ENCODE data around the gene IL2RA. TPM values are rescaled to one million over a fixed set of nuclear protein-coding genes. Genes with fewer than 3 reads are reported as not detected.
"Not testable (repeated sequence)": the region's sequence is repeated elsewhere in the genome, so short reads cannot be mapped to it uniquely, and the experiment has no call there.

The IL2RA gene
- total RNA-seq, 2 experiments from 2014 or later, result 184 to 201 TPM

DNA sequence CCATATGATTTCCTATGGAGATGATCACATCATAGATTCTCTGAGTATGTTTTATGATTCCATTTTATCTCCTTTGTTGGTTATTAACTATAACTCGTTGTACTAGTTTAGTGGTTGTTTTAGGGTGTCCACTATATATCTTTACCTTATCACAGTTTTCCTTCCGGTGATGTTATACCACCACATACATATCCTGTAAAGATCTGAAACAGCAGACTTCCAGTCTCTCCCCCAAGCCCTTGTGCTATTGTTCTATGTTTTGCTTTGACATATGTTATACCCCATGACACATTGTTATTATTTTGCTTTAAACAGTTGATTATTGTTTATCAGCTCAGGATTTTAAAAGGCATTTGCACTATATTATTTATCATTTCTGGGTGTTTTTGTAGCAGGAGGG lies 92.1 kb downstream of the IL2RA start:
- Mint-ChIP-seq H3K4me1 (peaks cover 31% of the 10 kb centered on the region), H3K36me3 (peaks cover 21% of the 10 kb centered on the region), H3K9me3 (no peaks in the 10 kb centered on the region), H3K27me3 (no peaks in the 10 kb centered on the region), H3K27ac (no peak overlapping the region), H3K4me3 (no peak overlapping the region)
- no peak for DNase-seq
- ATAC-seq (ENCODE audit: low read depth), result no peak
- POLR2A ChIA-PET, result no interaction called here

DNA sequence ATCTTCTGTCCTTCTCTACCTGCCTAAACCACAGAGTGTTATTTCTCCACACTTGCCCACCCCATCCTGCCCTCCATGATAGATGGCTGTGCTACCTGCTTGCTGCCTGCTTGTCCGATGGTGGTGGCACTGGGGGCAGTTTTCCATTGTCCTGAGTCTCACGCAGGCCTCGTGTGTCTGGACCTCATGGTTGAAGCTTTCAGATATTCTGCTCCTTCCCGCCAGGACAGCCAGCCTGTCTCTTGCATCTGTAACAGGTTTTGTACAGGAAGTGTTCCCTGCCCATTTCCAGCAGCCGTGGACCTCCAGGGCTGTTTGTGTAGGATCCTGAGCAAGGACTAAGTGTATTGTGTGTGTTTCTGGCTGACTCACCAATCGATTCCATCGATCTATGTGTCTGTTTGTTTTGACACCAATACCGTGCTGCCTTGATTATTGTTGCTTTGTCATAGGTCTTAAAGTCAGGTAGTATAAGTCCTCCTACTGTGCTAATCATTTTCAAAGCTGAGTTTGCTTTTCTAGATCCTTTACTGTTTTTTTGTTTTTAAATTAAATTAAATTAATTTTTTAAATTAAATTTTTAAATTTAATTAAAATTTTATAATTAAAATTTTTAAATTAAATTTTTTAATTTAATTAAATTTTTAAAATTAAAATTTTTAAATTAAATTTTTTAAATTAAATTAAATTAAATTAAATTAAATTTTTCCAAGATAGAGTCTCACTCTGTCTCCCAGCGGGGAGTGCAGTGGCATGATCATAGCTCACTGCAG lies 93.3 kb downstream of the IL2RA start:
- ATAC-seq (ENCODE audit: low read depth), result no peak
- no peak for DNase-seq
- POLR2A ChIA-PET, result no interaction called here
- Mint-ChIP-seq H3K4me3 (no peak overlapping the region), H3K36me3 (peaks cover 19% of the 10 kb centered on the region), H3K4me1 (peaks cover 25% of the 10 kb centered on the region), H3K9me3 (no peaks in the 10 kb centered on the region), H3K27me3 (no peaks in the 10 kb centered on the region), H3K27ac (no peak overlapping the region)

DNA sequence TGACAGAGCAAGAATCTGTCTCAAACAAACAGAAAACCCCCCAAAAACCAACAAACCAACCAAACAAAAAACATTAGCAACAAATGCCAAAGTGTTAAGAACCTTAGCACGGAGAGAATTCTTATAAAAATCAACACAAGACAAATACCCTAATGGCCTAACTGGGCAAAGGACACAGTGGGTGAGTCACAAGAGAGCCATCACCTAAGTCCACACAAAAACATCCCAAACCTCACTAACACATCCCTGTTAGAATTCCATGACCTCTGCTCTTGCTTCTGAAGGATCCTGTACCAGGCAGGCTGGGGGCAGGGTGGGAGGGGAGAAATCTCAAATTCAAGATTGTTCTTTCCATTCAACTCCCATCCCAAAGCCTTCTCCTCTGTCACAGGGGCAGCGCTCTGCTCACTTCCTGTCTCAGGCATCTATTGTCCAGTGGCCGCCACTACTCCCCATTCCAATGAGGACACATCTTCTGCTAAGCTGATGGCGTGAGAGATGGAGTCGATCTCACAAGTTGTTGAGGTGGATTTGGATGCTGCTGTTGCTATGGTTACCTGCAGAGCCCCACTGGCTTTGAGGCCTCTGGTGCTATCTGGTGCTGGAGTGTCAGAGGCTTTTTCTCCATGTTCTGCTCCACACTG lies 94.0 kb downstream of the IL2RA start:
- Mint-ChIP-seq H3K4me1 (peaks cover 23% of the 10 kb centered on the region), H3K9me3 (no peaks in the 10 kb centered on the region), H3K4me3 (no peak overlapping the region), H3K27ac (no peak overlapping the region), H3K36me3 (peaks cover 22% of the 10 kb centered on the region), H3K27me3 (no peaks in the 10 kb centered on the region)
- POLR2A ChIA-PET, result no interaction called here
- DNase-seq, result no peak
- no peak for ATAC-seq (ENCODE audit: low read depth)

GRCh38 chr10:5965266-5965665 lies 96.9 kb downstream of the IL2RA start:
- Mint-ChIP-seq H3K4me3 (no peak overlapping the region), H3K27ac (no peak overlapping the region), H3K36me3 (peaks cover 27% of the 10 kb centered on the region), H3K27me3 (no peaks in the 10 kb centered on the region), H3K4me1 (peaks cover 8% of the 10 kb centered on the region), H3K9me3 (no peaks in the 10 kb centered on the region)
- DNase-seq, result no peak
- POLR2A ChIA-PET, result no interaction called here
- no peak for ATAC-seq (ENCODE audit: low read depth)

DNA sequence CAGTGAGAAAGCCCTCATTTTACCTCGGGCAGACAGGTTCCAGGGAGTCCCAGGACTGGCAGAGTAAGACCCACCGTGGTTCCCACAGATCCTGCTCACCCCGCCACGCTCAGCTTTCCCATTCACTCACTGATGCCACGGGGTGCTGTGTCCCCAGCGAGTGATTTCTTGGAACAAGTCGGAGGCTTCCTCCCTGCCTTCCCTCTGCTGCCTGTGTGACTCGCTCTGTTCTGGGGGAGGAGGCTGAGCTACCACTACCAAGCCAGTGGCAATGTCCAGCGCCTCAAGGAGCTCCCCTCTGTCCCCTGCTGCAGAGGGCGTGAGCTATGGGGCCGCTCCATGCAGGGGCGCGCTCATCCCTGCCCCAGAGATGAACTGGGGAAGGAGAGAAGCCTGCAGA lies 97.4 kb downstream of the IL2RA start:
- Mint-ChIP-seq H3K27me3 (no peaks in the 10 kb centered on the region), H3K36me3 (peaks cover 25% of the 10 kb centered on the region), H3K27ac (no peak overlapping the region), H3K9me3 (no peaks in the 10 kb centered on the region), H3K4me3 (no peak overlapping the region), H3K4me1 (peaks cover 5% of the 10 kb centered on the region)
- POLR2A ChIA-PET, result no interaction called here
- DNase-seq (no peak), ATAC-seq (ENCODE audit: low read depth) (no peak)

DNA sequence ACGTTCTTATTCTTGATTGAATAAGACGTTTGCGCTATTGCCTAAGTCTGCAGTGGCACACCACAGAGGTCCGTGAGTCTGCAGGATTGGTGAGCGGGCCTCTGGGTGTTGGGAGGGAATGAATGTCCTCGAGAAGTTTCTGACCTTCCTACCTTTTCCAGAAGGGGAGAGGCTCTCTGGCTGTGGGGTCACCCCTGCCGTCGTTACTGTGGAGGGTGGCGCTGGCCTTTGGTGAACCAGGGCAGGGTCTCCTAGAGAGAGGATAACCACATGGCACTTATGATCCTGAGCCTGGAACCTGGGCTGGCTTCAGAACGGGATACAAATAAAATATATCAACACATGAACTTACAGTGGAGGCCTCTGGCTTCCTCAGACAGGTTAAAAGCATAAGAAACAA lies 98.6 kb downstream of the IL2RA start:
- Mint-ChIP-seq H3K4me3 (no peak overlapping the region), H3K27me3 (no peaks in the 10 kb centered on the region), H3K36me3 (peaks cover 25% of the 10 kb centered on the region), H3K27ac (no peak overlapping the region), H3K4me1 (peaks cover 3% of the 10 kb centered on the region), H3K9me3 (no peaks in the 10 kb centered on the region)
- POLR2A ChIA-PET, result no interaction called here
- no peak for DNase-seq
- ATAC-seq (ENCODE audit: low read depth), result no peak

- Mint-ChIP-seq H3K27ac (no peak overlapping the region), H3K9me3 (no peaks in the 10 kb centered on the region), H3K4me3 (no peak overlapping the region), H3K27me3 (no peaks in the 10 kb centered on the region), H3K36me3 (peaks cover 22% of the 10 kb centered on the region), H3K4me1 (peaks cover 1% of the 10 kb centered on the region)
- no peak for ATAC-seq (ENCODE audit: low read depth)
- no peak for DNase-seq
- POLR2A ChIA-PET, result no interaction called here
These were observed 99.1 kb downstream of the IL2RA start for GRCh38 chr10:5963071-5963470.

- ATAC-seq (ENCODE audit: low read depth); H3K9me3 Mint-ChIP-seq; DNase-seq; H3K4me3 Mint-ChIP-seq; H3K27ac Mint-ChIP-seq; H3K4me1 Mint-ChIP-seq; POLR2A ChIA-PET; H3K27me3 Mint-ChIP-seq: not testable (repeated sequence)
- H3K36me3 Mint-ChIP-seq, result peaks cover 22% of the 10 kb centered on the region
These were observed 99.7 kb downstream of the IL2RA start for GRCh38 chr10:5962358-5962940.

DNA sequence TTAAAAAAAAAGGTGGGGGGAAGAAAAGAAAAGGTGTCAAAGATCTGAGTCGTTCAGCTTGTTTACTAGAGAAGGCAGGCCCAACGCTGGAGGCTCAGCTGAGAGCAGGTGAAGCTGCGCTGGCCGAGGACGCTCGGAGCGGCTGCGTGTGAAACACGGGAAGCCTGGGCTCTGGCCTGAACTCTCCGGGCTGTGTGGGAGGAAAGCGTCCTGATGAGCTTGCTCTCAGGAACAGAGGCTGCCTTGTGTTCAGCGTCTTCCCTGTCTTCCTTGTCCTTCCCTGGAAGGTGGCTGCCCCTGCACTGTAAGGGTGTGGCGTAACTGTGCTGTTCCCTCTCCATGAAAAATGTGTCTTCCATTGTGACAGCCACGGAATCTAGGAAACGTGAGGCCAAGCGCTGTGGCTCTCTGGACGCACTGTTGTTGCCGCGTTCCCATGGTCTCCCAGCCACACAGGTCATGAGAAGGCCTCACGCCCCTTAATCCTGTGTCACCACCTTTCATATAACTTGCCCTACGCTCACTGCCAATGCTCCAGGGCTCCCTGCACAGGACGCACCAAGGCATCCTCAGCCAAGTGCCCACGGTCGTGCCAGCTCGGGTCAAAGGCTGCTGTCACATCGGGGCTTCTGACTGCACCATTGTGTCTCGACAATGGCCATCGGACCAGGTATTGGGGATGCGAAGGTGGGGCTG lies 100.6 kb downstream of the IL2RA start:
- H3K4me1 Mint-ChIP-seq, result peaks cover 1% of the 10 kb centered on the region
- no peak overlapping the region for H3K27ac Mint-ChIP-seq
- ATAC-seq (ENCODE audit: low read depth) (no peak), DNase-seq (no peak)
- H3K27me3 Mint-ChIP-seq, result no peaks in the 10 kb centered on the region
- no peaks in the 10 kb centered on the region for H3K9me3 Mint-ChIP-seq
- POLR2A ChIA-PET, result no interaction called here
- H3K4me3 Mint-ChIP-seq, result no peak overlapping the region
- H3K36me3 Mint-ChIP-seq, result peaks cover 21% of the 10 kb centered on the region

- H3K9me3 Mint-ChIP-seq; DNase-seq; H3K27me3 Mint-ChIP-seq; H3K4me3 Mint-ChIP-seq; H3K27ac Mint-ChIP-seq; POLR2A ChIA-PET; ATAC-seq (ENCODE audit: low read depth); H3K4me1 Mint-ChIP-seq: not testable (repeated sequence)
- peaks cover 21% of the 10 kb centered on the region for H3K36me3 Mint-ChIP-seq
These were observed 101.2 kb downstream of the IL2RA start for GRCh38 chr10:5960973-5961275.

Other genes starting within 250 kb of the IL2RA start
- gene GDI2, start 248.9 kb downstream of the IL2RA start, total RNA-seq, result 100 to 1,000 TPM; 187 to 194 TPM
- gene ANKRD16, start 172.5 kb downstream of the IL2RA start, total RNA-seq, result 1 to 10 TPM; 6.2 to 6.3 TPM
- 10 to 100 TPM; 71.6 to 72.9 TPM for gene FBH1, start 172.1 kb downstream of the IL2RA start, total RNA-seq
- gene IL15RA, start 84.8 kb downstream of the IL2RA start, total RNA-seq, result 10 to 100 TPM; 20.3 to 21.3 TPM
- 100 to 1,000 TPM; 185 to 200 TPM for gene RBM17, start 26.7 kb upstream of the IL2RA start, total RNA-seq
- gene PFKFB3, start 140.6 kb upstream of the IL2RA start, total RNA-seq, result 10 to 100 TPM; 75.1 to 77.2 TPM